GM18519 (cell line): ENCODE data around the gene BID.

ENCODE experiments used
- ATAC-seq: cut with Tn5 transposase; IDR thresholded peaks from one replicate; pipeline ENCODE4 v1.9.1; 2021; ENCODE audit warnings: mild to moderate bottlenecking, moderate library complexity; ENCODE audit not compliant: unreplicated experiment, low FRiP score

Gene BID

GRCh38 chr22:17785185-17786184 is 11.2 kb upstream of the BID start:
- no peak for ATAC-seq

- ATAC-seq: no peak
Measured at GRCh38 chr22:17784776-17785175, 10.5 kb upstream of the BID start.

- no peak for ATAC-seq
Measured at GRCh38 chr22:17783773-17784480, 9.7 kb upstream of the BID start.

- ATAC-seq: no peak
Measured at GRCh38 chr22:17783312-17783711, 9.0 kb upstream of the BID start.

GRCh38 chr22:17782621-17783020 is 8.4 kb upstream of the BID start:
- no peak for ATAC-seq

GRCh38 chr22:17782158-17782557 is 7.9 kb upstream of the BID start:
- no peak for ATAC-seq

- no peak for ATAC-seq
Measured at GRCh38 chr22:17781319-17782031, 7.2 kb upstream of the BID start.

GRCh38 chr22:17780741-17781318 is 6.6 kb upstream of the BID start:
- no peak for ATAC-seq

- no peak for ATAC-seq
Measured at GRCh38 chr22:17780116-17780740, 6.0 kb upstream of the BID start.

- no peak for ATAC-seq
Measured at GRCh38 chr22:17779286-17780115, 5.2 kb upstream of the BID start.

GRCh38 chr22:17778412-17778976 is 4.2 kb upstream of the BID start:
- no peak for ATAC-seq

GRCh38 chr22:17777717-17778044 is 3.4 kb upstream of the BID start:
- ATAC-seq: no peak

GRCh38 chr22:17777005-17777716 is 2.9 kb upstream of the BID start:
- ATAC-seq: no peak

- no peak for ATAC-seq
Measured at GRCh38 chr22:17775781-17776465, 1.7 kb upstream of the BID start.

- no peak for ATAC-seq
Measured at GRCh38 chr22:17774926-17775685, 837 bp upstream of the BID start.

GRCh38 chr22:17773606-17774205 is 563 bp downstream of the BID start:
- ATAC-seq: no peak
